ENCODE data around the gene ANXA3. TPM values are rescaled to one million over a fixed set of nuclear protein-coding genes. Genes with fewer than 3 reads are reported as not detected.
"Not testable (repeated sequence)": the region's sequence is repeated elsewhere in the genome, so short reads cannot be mapped to it uniquely, and the experiment has no call there.

Gene ANXA3, protein sequence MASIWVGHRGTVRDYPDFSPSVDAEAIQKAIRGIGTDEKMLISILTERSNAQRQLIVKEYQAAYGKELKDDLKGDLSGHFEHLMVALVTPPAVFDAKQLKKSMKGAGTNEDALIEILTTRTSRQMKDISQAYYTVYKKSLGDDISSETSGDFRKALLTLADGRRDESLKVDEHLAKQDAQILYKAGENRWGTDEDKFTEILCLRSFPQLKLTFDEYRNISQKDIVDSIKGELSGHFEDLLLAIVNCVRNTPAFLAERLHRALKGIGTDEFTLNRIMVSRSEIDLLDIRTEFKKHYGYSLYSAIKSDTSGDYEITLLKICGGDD
- total RNA-seq (13.4 TPM), polyA plus RNA-seq (46.6 TPM)
- long read RNA-seq, donor 1: 0 reads
- long read RNA-seq, donor 2: 0 reads
- long read RNA-seq, donor 3, partial matches to known transcripts: 0 of 4 reads
- long read RNA-seq, donor 3, other reads (novel, unspliced or antisense): 0 of 4 reads
- long read RNA-seq, donor 4: 0 reads
- long read RNA-seq, donor 5, transcript ANXA3-201 (13 exons, 1,657 nt): major isoform, 12 of 15 reads
- long read RNA-seq, donor 5, partial matches to known transcripts: 0 of 15 reads
- long read RNA-seq, donor 5, other reads (novel, unspliced or antisense): 0 of 15 reads
- long read RNA-seq, donor 6, partial matches to known transcripts: 0 of 4 reads
- long read RNA-seq, donor 6, other reads (novel, unspliced or antisense): 0 of 4 reads
- long read RNA-seq, donor 7, partial matches to known transcripts: 0 of 3 reads
- long read RNA-seq, donor 7, other reads (novel, unspliced or antisense): 0 of 3 reads
- long read RNA-seq, donor 8: 0 reads
- long read RNA-seq, donor 9: 0 reads
- long read RNA-seq, donor 10, partial matches to known transcripts: 0 of 2 reads
- long read RNA-seq, donor 10, other reads (novel, unspliced or antisense): 0 of 2 reads

DNA sequence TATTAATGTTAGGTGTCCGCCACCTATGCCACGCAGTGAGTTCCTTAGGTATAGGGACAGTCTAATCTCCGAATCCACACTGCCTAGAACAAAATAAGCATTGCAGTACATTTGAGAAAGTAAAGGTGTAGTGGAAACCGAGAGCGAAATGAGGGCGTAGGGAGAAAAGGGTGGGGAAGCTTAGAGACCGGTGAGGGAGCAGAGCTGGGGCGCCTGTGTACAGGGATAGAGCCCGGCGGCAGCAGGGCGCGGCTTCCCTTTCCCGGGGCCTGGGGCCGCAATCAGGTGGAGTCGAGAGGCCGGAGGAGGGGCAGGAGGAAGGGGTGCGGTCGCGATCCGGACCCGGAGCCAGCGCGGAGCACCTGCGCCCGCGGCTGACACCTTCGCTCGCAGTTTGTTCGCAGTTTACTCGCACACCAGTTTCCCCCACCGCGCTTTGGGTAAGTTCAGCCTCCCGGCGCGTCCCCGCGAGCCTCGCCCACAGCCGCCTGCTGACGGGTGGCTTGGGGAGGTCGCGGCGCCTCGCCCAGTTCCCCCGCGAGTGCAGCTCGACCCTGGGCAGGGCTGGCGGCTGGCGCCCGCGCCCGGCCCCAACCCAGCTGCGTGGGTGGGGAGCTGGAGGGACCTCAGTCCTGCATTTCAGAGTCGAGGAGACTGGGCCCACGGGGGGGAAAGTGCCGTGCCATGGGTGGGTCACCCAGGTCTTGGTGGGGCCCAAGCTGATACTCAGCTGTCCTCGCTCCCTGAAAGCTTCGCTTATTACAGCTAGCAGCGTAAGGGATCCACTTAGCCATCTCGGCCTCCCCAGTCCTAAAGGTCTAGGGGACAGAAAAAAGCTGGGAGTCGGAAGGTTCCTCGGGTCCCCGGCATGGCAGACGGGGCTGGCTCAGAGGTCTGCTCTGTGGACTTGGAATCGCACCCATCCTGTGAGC is at the start of gene ANXA3:
ANXA3 (plus strand) TSS at position 351 of the 932 bp plus-strand sequence. CDS start 2,704 bp downstream, outside the sequence.
- Histone ChIP-seq H3K4me3 (ENCODE audit: low read length in 2 of 2) (peak within 1 kb of the TSS; percentile 35 to 52), H3K27ac (ENCODE audit: low read depth in 1 of 2, low read length in 1 of 2) (peak within 1 kb of the TSS in 1 of 2 donors; percentile 52), H3K9me3 (ENCODE audit: control insufficient read depth in 2 of 2, insufficient read depth in 1 of 2, low read length in 1 of 2) (no peaks in the 10 kb centered on the region), H3K27me3 (ENCODE audit: control insufficient read depth in 2 of 2, insufficient read depth in 1 of 2, low read length in 1 of 2) (peaks cover 4 to 18% of the 10 kb centered on the region in 2 donors), H3K36me3 (ENCODE audit: control insufficient read depth in 2 of 2, insufficient read depth in 2 of 2, low read length in 1 of 2) (no peaks in the 10 kb centered on the region), H3K4me1 (ENCODE audit: control insufficient read depth in 2 of 2, insufficient read depth in 2 of 2, low read length in 2 of 2) (peaks cover 4 to 8% of the 10 kb centered on the region in 2 donors)
- DNase-seq (ENCODE audit: low read depth in 6 of 9, low spot score in 9 of 9): peak in 8 of 9 donors; percentile 6 to 66 (median 33)
- 7% methylated on average over 65 of the region's 65 CpGs for WGBS

DNA sequence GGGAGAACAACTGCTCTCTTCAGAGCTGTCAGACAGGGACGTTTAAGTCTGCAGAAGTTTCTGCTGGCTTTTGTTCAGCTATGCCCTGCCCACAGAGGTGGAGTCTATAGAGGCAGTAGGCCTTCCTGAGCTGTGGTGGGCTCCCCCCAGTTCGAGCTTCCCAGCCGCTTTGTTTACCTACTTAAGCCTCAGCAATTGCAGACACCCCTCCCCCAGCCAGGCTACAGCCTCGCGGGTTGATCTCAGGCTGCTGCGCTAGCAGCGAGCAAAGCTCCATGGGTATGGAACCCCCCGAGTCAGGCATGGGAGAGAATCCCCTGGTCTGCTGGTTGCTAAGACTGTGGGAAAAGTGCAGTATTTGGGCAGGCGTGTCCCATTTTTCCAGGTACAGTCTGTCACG is 45.3 kb upstream of the ANXA3 start:
- H3K27me3 ChIP-seq (ENCODE audit: control insufficient read depth in 2 of 2, insufficient read depth in 1 of 2, low read length in 1 of 2); H3K4me1 ChIP-seq (ENCODE audit: control insufficient read depth in 2 of 2, insufficient read depth in 2 of 2, low read length in 2 of 2); H3K36me3 ChIP-seq (ENCODE audit: control insufficient read depth in 2 of 2, insufficient read depth in 2 of 2, low read length in 1 of 2); DNase-seq (ENCODE audit: low read depth in 6 of 9, low spot score in 9 of 9); H3K9me3 ChIP-seq (ENCODE audit: control insufficient read depth in 2 of 2, insufficient read depth in 1 of 2, low read length in 1 of 2); H3K27ac ChIP-seq (ENCODE audit: low read depth in 1 of 2, low read length in 1 of 2); H3K4me3 ChIP-seq (ENCODE audit: low read length in 2 of 2): not testable (repeated sequence)
- 85% methylated on average over 10 of the region's 10 CpGs for WGBS

DNA sequence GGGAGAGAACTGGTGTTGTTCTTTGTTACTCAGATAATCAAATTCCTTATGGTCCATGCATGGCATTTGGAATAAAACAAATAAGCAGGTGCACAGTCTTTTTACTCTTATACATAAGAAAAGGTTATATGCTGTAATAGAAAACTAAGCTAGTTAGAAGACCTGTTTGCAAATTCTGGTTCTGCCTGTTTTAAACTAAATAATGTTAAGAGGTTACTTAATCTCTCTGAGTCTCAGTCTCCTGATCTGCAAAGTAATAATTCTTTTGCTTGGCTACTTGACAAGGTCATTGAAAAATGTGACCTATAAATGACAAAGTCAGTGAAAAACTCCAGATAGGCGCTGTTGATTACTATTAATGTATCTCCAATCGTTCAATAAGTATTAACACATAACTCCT is 42.5 kb upstream of the ANXA3 start:
- no peak for DNase-seq (ENCODE audit: low read depth in 6 of 9, low spot score in 9 of 9)
- 95% methylated on average over 2 of the region's 2 CpGs for WGBS

DNA sequence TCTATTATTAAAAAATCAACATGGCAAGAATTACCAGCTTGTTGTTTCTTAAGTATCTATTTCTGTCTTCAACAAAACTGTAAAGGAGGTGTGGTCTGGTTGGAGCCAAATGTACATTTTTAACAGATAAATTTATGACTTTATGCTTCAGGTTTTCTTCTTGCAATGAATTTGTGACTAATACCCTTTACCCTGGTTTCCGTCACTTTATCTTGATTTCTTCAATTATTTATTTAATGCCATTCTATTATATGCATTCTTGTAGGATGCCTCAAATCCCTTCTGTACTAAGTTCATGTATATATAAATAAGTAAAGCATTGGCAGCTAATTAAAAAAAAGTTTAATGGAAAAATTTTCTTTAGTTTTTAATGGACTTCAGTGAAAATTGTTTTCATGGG is 41.5 kb upstream of the ANXA3 start:
- Histone ChIP-seq H3K4me3 (ENCODE audit: low read length in 2 of 2) (no peak overlapping the region), H3K4me1 (ENCODE audit: control insufficient read depth in 2 of 2, insufficient read depth in 2 of 2, low read length in 2 of 2) (no peaks in the 10 kb centered on the region), H3K36me3 (ENCODE audit: control insufficient read depth in 2 of 2, insufficient read depth in 2 of 2, low read length in 1 of 2) (no peaks in the 10 kb centered on the region), H3K9me3 (ENCODE audit: control insufficient read depth in 2 of 2, insufficient read depth in 1 of 2, low read length in 1 of 2) (no peaks in the 10 kb centered on the region), H3K27ac (ENCODE audit: low read depth in 1 of 2, low read length in 1 of 2) (no peak overlapping the region), H3K27me3 (ENCODE audit: control insufficient read depth in 2 of 2, insufficient read depth in 1 of 2, low read length in 1 of 2) (no peaks in the 10 kb centered on the region)
- WGBS: 99% methylated on average over 1 of the region's 1 CpG
- DNase-seq (ENCODE audit: low read depth in 6 of 9, low spot score in 9 of 9): no peak

More for the DNA sequence above, 42.5 kb upstream of the ANXA3 start:
- Histone ChIP-seq H3K4me1 (ENCODE audit: control insufficient read depth in 2 of 2, insufficient read depth in 2 of 2, low read length in 2 of 2) (no peaks in the 10 kb centered on the region), H3K27ac (ENCODE audit: low read depth in 1 of 2, low read length in 1 of 2) (no peak overlapping the region), H3K4me3 (ENCODE audit: low read length in 2 of 2) (no peak overlapping the region), H3K27me3 (ENCODE audit: control insufficient read depth in 2 of 2, insufficient read depth in 1 of 2, low read length in 1 of 2) (no peaks in the 10 kb centered on the region), H3K36me3 (ENCODE audit: control insufficient read depth in 2 of 2, insufficient read depth in 2 of 2, low read length in 1 of 2) (no peaks in the 10 kb centered on the region), H3K9me3 (ENCODE audit: control insufficient read depth in 2 of 2, insufficient read depth in 1 of 2, low read length in 1 of 2) (no peaks in the 10 kb centered on the region)

DNA sequence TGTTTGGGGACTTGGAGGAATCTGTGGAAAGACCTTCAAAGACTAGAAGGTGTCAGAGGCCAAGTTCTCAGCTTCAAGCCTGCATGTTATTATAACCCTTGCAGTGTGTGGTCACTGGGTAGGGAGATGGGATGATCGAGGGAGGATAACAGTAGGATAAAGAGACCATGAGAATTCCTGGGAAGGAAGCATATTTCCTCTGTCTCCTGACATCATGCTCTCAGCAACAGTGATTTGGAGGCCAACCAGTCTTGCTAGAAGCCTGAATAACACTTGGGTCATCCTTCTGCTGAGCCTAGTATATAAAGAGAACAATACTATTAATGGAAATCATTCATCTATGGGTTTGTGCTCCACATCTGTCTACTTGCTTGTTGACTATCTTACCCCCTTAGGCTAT is 40.9 kb upstream of the ANXA3 start:
- no peak for DNase-seq (ENCODE audit: low read depth in 6 of 9, low spot score in 9 of 9)
- WGBS: 91% methylated on average over 1 of the region's 1 CpG

DNA sequence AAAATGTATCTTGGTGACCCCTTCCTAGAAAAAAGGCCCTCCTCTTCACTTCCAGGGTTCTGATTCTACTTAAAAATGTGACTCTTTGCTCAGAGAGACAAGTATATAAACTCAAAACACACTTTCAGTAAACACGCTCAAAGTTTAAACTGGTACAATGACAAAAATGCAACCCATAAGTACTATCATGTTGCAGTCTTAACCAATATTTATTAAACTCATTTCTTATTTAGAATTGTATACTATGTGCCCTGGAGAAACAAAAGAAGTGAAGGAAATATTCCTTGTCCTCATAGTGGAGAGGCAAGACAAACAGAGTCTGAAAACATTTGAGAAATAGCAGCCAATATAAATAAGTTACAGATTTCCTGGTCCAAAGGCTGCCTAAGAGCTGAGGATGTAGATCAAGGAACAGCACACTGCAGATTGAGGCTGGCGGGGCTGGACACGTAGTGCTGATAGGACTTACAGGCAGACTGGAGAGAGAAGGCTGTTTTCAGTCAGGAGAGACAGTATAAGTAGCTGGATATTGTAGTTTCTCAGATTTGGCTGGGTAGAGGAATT is 39.1 kb upstream of the ANXA3 start:
- no peaks in the 10 kb centered on the region for H3K9me3 ChIP-seq (ENCODE audit: control insufficient read depth in 2 of 2, insufficient read depth in 1 of 2, low read length in 1 of 2)
- no peaks in the 10 kb centered on the region for H3K36me3 ChIP-seq (ENCODE audit: control insufficient read depth in 2 of 2, insufficient read depth in 2 of 2, low read length in 1 of 2)
- DNase-seq (ENCODE audit: low read depth in 6 of 9, low spot score in 9 of 9): no peak
- no peaks in the 10 kb centered on the region for H3K4me1 ChIP-seq (ENCODE audit: control insufficient read depth in 2 of 2, insufficient read depth in 2 of 2, low read length in 2 of 2)
- WGBS: 97% methylated on average over 3 of the region's 3 CpGs
- no peak overlapping the region for H3K4me3 ChIP-seq (ENCODE audit: low read length in 2 of 2)
- H3K27ac ChIP-seq (ENCODE audit: low read depth in 1 of 2, low read length in 1 of 2): no peak overlapping the region
- no peaks in the 10 kb centered on the region for H3K27me3 ChIP-seq (ENCODE audit: control insufficient read depth in 2 of 2, insufficient read depth in 1 of 2, low read length in 1 of 2)

More for the DNA sequence above, 40.9 kb upstream of the ANXA3 start:
- no peaks in the 10 kb centered on the region for H3K4me1 ChIP-seq (ENCODE audit: control insufficient read depth in 2 of 2, insufficient read depth in 2 of 2, low read length in 2 of 2)
- H3K27ac ChIP-seq (ENCODE audit: low read depth in 1 of 2, low read length in 1 of 2): no peak overlapping the region
- H3K4me3 ChIP-seq (ENCODE audit: low read length in 2 of 2): no peak overlapping the region
- H3K9me3 ChIP-seq (ENCODE audit: control insufficient read depth in 2 of 2, insufficient read depth in 1 of 2, low read length in 1 of 2): no peaks in the 10 kb centered on the region
- no peaks in the 10 kb centered on the region for H3K36me3 ChIP-seq (ENCODE audit: control insufficient read depth in 2 of 2, insufficient read depth in 2 of 2, low read length in 1 of 2)
- H3K27me3 ChIP-seq (ENCODE audit: control insufficient read depth in 2 of 2, insufficient read depth in 1 of 2, low read length in 1 of 2): no peaks in the 10 kb centered on the region

DNA sequence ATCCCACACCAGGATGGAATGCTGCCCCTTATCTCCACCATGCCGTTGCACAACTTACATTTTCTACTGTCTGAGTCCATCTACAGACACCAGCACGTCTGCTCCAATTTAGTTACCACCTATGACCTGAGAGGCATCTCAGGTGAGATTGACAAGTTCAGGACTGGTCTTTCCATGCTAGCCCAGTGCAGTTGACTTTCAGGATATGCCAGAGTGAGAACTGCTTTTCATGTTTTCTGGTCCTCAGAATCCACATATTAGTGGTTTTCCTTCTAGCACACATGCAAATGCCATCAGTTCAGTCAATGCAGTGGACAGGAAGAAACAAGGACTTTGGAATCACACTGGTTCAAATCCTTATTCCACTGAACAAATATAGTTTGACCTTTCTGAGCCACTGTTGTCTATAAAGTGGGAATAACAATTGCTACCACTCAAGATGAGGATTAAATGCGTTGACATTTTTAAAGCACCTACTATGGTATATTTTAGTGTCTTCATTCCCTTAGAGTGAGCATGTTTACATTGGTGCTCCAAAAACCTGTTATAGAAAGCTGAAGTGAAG is 38.1 kb upstream of the ANXA3 start:
- Histone ChIP-seq H3K4me1 (ENCODE audit: control insufficient read depth in 2 of 2, insufficient read depth in 2 of 2, low read length in 2 of 2) (no peaks in the 10 kb centered on the region), H3K36me3 (ENCODE audit: control insufficient read depth in 2 of 2, insufficient read depth in 2 of 2, low read length in 1 of 2) (no peaks in the 10 kb centered on the region), H3K9me3 (ENCODE audit: control insufficient read depth in 2 of 2, insufficient read depth in 1 of 2, low read length in 1 of 2) (no peaks in the 10 kb centered on the region), H3K27ac (ENCODE audit: low read depth in 1 of 2, low read length in 1 of 2) (no peak overlapping the region), H3K4me3 (ENCODE audit: low read length in 2 of 2) (no peak overlapping the region), H3K27me3 (ENCODE audit: control insufficient read depth in 2 of 2, insufficient read depth in 1 of 2, low read length in 1 of 2) (no peaks in the 10 kb centered on the region)
- no peak for DNase-seq (ENCODE audit: low read depth in 6 of 9, low spot score in 9 of 9)
- WGBS: 98% methylated on average over 3 of the region's 3 CpGs

DNA sequence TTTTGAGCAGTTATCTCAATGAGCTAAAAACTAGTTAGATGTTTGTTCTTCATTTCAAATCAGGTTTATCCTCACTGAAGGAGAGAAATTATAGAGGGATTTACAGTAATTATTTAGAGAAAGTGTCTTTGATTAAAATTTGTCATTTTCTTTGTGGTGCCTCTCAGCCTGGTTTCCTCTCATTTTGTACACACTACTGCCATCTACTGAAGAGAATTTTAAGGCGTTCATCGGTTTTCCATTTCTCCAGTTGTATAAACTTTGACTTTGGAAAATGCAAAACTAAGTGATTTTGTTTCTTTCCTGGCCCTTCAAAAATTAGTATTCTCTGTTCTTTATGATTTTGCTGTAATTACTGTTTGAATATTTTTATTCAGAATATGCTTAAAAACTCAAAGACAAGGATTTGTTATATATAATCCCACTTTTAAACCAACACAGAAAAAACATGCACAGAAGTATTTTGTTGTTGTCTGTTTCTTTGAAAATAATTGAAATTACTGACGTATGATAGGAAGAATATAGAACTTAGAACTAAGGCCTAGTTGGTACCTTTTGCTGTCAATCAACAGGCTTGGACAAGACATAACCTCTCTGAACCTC is 34.4 kb upstream of the ANXA3 start:
- H3K9me3 ChIP-seq (ENCODE audit: control insufficient read depth in 2 of 2, insufficient read depth in 1 of 2, low read length in 1 of 2): no peaks in the 10 kb centered on the region
- H3K36me3 ChIP-seq (ENCODE audit: control insufficient read depth in 2 of 2, insufficient read depth in 2 of 2, low read length in 1 of 2): no peaks in the 10 kb centered on the region
- H3K27ac ChIP-seq (ENCODE audit: low read depth in 1 of 2, low read length in 1 of 2): no peak overlapping the region
- H3K27me3 ChIP-seq (ENCODE audit: control insufficient read depth in 2 of 2, insufficient read depth in 1 of 2, low read length in 1 of 2): no peaks in the 10 kb centered on the region
- no peak overlapping the region for H3K4me3 ChIP-seq (ENCODE audit: low read length in 2 of 2)
- no peaks in the 10 kb centered on the region for H3K4me1 ChIP-seq (ENCODE audit: control insufficient read depth in 2 of 2, insufficient read depth in 2 of 2, low read length in 2 of 2)
- peak in 5 of 9 donors; percentile 6 to 39 (median 9) for DNase-seq (ENCODE audit: low read depth in 6 of 9, low spot score in 9 of 9)
- WGBS: 42% methylated on average over 3 of the region's 3 CpGs

Measured in thymus (tissue), 14 donors.